Thyroid gland (tissue), 4 donors: ENCODE data around the gene ANKRD40. TPM values are rescaled to one million over a fixed set of nuclear protein-coding genes. Genes with fewer than 3 reads are reported as not detected.

Source experiments
- DNase-seq, 2 donors: peaks; one replicate each; pipeline ENCODE4 v3.0.0-alpha.2; 2019
- H3K27ac ChIP-seq, 3 donors: fragments of 200-600 bp; sonication (generic); 1 replicate in 2 of 3; 2 replicates in 1 of 3; pipeline ENCODE4 v1.5.1; 2016 to 2019; ENCODE audit warnings: mild to moderate bottlenecking in 1 of 3, moderate library complexity in 1 of 3
- H3K27me3 ChIP-seq: fragments of 200-600 bp; sonication (generic); one replicate; pipeline ENCODE4 v1.5.1; 2019
- H3K36me3 ChIP-seq, 2 donors: fragments of 200-600 bp; sonication (generic); one replicate each; pipeline ENCODE4 v1.5.1; 2016 to 2019
- H3K4me1 ChIP-seq, 2 donors: fragments of 200-600 bp; sonication (generic); one replicate each; pipeline ENCODE4 v1.5.1; 2017 to 2019
- H3K4me3 ChIP-seq, 3 donors: fragments of 200-600 bp; sonication (generic); replicated peaks in 1 of 3; 1 replicate in 2 of 3; 2 replicates in 1 of 3; pipeline ENCODE4 v1.5.1; 2016; ENCODE audit warnings: mild to moderate bottlenecking in 1 of 3
- H3K9me3 ChIP-seq: fragments of 200-600 bp; sonication (generic); one replicate; pipeline ENCODE4 v1.5.1; 2017
- POLR2A ChIP-seq, 2 donors: fragments of 450-650 bp; IDR thresholded peaks; one replicate each; pipeline ENCODE4 v1.6.1; 2017; ENCODE audit warnings: antibody characterized with exemption in 2 of 2, mild to moderate bottlenecking in 2 of 2, moderate library complexity in 1 of 2
- WGBS, 2 donors: methylation state at CpG; one replicate each; pipeline ENCODE4 v1.1.5; 2017; 5-methylcytosine and 5-hydroxymethylcytosine counted together
- intact Hi-C: fragments of 100-400 bp; cut with DNase I; formaldehyde crosslinking; loops from one replicate; pipeline ENCODE4 v1.15.1; 2023
- total RNA-seq, 4 donors: library from RNA; depleted of rRNA; stranded (reverse); fragments of >200 nt; gene quantifications; one replicate each; pipeline ENCODE4 v1.2.3, GENCODE V29; 2016
- TF ChIP-seq, protein P1 (sequence below), 6 experiments: fragments of 200-600 bp in 3 of 6; fragments of 450-650 bp in 3 of 6; sonication (generic) in 3 of 6; IDR thresholded peaks; one replicate each; pipeline ENCODE4 v1.5.1; 2016 to 2019; ENCODE audit warnings: antibody characterized with exemption in 6 of 6, mild to moderate bottlenecking in 2 of 6, inconsistent platforms in 1 of 6, moderate library complexity in 1 of 6

The ANKRD40 gene
- total RNA-seq, 4 donors from 2014 or later: 29.4 to 40.2 (median 35.1) TPM

DNA sequence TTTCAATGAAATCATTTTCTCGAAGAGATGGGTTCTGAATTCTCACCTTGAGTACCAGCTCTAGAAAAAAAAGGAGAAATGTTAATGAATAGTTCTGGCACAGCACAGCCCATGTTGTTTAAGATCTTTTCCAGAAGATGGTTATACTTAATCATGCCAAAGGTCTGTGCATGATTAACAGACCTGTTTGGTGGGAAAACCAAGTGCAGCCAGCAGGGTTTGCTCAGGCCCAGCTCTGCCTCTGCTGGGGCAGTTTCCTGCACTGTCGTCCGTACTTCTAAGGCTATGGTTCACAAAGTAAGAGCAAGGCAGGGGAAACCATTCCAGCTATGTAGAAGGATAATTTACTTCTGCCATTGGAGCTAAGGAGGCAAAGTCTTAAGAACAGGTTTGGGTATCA lies 10.7 kb downstream of the ANKRD40 start:
- 92 to 94% methylated on average over 3 of the region's 3 CpGs for WGBS, 2 donors
- H3K4me3 ChIP-seq: no peak overlapping the region
- intact Hi-C loops: loop anchor here (5.0 kb wide), 2 partner anchors 65 to 145 kb away; partner anchors contain the start of gene ABCC3
- peak overlapping the region in 1 of 3 donors; percentile 21 for H3K27ac ChIP-seq
- no peak for DNase-seq
- peaks cover 30 to 32% of the 10 kb centered on the region in 2 donors for H3K36me3 ChIP-seq
- no peaks in the 10 kb centered on the region for H3K27me3 ChIP-seq
- H3K4me1 ChIP-seq: peaks cover 16 to 30% of the 10 kb centered on the region in 2 donors
- TF ChIP-seq, protein P1, sequence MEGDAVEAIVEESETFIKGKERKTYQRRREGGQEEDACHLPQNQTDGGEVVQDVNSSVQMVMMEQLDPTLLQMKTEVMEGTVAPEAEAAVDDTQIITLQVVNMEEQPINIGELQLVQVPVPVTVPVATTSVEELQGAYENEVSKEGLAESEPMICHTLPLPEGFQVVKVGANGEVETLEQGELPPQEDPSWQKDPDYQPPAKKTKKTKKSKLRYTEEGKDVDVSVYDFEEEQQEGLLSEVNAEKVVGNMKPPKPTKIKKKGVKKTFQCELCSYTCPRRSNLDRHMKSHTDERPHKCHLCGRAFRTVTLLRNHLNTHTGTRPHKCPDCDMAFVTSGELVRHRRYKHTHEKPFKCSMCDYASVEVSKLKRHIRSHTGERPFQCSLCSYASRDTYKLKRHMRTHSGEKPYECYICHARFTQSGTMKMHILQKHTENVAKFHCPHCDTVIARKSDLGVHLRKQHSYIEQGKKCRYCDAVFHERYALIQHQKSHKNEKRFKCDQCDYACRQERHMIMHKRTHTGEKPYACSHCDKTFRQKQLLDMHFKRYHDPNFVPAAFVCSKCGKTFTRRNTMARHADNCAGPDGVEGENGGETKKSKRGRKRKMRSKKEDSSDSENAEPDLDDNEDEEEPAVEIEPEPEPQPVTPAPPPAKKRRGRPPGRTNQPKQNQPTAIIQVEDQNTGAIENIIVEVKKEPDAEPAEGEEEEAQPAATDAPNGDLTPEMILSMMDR (IDR thresholded peaks at IDR 0.05): no peak
- no peak for TF ChIP-seq POLR2A (IDR thresholded peaks at IDR 0.05)
- no peaks in the 10 kb centered on the region for H3K9me3 ChIP-seq

GRCh38 chr17:50696365-50696879 lies 11.3 kb downstream of the ANKRD40 start:
- H3K27me3 ChIP-seq: no peaks in the 10 kb centered on the region
- H3K9me3 ChIP-seq: no peaks in the 10 kb centered on the region
- DNase-seq: no peak
- H3K4me1 ChIP-seq: peaks cover 22 to 37% of the 10 kb centered on the region in 2 donors
- intact Hi-C loops: loop anchor here (5.0 kb wide), 2 partner anchors 64 to 144 kb away; partner anchors contain the start of gene ABCC3
- TF ChIP-seq, protein P1 (IDR thresholded peaks at IDR 0.05): no peak
- TF ChIP-seq POLR2A (IDR thresholded peaks at IDR 0.05): no peak
- WGBS, 2 donors: 90 to 93% methylated on average over 3 of the region's 3 CpGs
- no peak overlapping the region for H3K4me3 ChIP-seq
- peaks cover 30 to 32% of the 10 kb centered on the region in 2 donors for H3K36me3 ChIP-seq
- H3K27ac ChIP-seq: peak overlapping the region in 2 of 3 donors; percentile 21 to 81

GRCh38 chr17:50693036-50693682 lies 14.6 kb downstream of the ANKRD40 start:
- intact Hi-C loops: no loop called here
- Histone ChIP-seq H3K4me1 (peaks cover 50 to 67% of the 10 kb centered on the region in 2 donors), H3K27ac (peak overlapping the region; percentile 70 to 89 (median 81)), H3K27me3 (no peaks in the 10 kb centered on the region), H3K9me3 (no peaks in the 10 kb centered on the region), H3K4me3 (no peak overlapping the region), H3K36me3 (peaks cover 20 to 23% of the 10 kb centered on the region in 2 donors)
- TF ChIP-seq POLR2A (IDR thresholded peaks at IDR 0.05): no peak
- TF ChIP-seq, protein P1 (IDR thresholded peaks at IDR 0.05): no peak
- 95 to 96% methylated on average over 5 of the region's 5 CpGs for WGBS, 2 donors
- DNase-seq: no peak

DNA sequence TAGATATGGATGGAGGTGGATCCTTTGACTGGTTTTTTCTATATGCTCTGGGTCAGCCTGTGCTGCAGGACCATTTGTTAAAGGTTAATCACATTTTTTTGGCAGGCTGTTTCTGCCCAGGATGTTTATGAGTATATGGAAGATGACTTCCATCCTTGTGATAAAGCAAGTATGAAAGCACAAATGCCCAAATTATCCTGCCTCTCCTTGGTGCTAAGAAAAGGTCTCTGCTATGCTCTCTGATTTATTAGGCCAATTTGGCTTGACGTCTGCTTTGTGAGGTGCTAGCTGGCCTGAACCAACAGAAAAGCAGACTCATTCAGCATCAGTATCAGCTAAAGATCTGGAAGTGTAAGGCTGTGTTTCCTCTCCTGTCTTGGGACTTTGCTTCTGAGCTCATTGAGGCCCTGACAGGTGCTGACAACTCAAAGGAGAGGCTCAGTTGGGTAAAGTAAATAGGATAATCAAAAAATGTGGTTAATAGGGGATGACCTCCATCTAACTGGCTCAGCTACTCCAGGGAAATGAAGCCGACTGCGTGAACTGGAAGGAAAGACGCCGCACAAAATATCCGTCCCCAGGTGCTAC lies 15.2 kb downstream of the ANKRD40 start:
- TF ChIP-seq, protein P1 (IDR thresholded peaks at IDR 0.05): no peak
- TF ChIP-seq POLR2A (IDR thresholded peaks at IDR 0.05): no peak
- Histone ChIP-seq H3K4me1 (peaks cover 56 to 74% of the 10 kb centered on the region in 2 donors), H3K36me3 (peaks cover 20 to 22% of the 10 kb centered on the region in 2 donors), H3K27me3 (no peaks in the 10 kb centered on the region), H3K4me3 (no peak overlapping the region), H3K9me3 (no peaks in the 10 kb centered on the region), H3K27ac (peak overlapping the region in 2 of 3 donors; percentile 70 to 81)
- no peak for DNase-seq
- WGBS, 2 donors: 91 to 92% methylated on average over 6 of the region's 6 CpGs
- intact Hi-C loops: no loop called here
